SK-N-SH (cell line): ENCODE data around the gene CDHR2. TPM values are rescaled to one million over a fixed set of nuclear protein-coding genes. Genes with fewer than 3 reads are reported as not detected.

Experiments
- CTCF ChIA-PET: fragments of 300-600, 350-600 bp; formaldehyde crosslinking; extraction: SDS; loops from one replicate; lab custom pipeline; 2021; lab: Yijun Ruan, JAX
- POLR2A ChIA-PET: fragments of 350-600 bp; sonication (Branson Sonifier 250); formaldehyde crosslinking; extraction: SDS; loops from one replicate; lab custom pipeline; 2020; ENCODE audit warnings: antibody characterized with exemption, inconsistent platforms; lab: Yijun Ruan, JAX
- DNase-seq: peaks from one replicate; pipeline ENCODE4 v3.0.0; 2012
- H2AFZ ChIP-seq: fragments of 200-600 bp; sonication (generic); 2 replicates; pipeline ENCODE4 v1.8.1; 2016; ENCODE audit warnings: antibody characterized with exemption, mild to moderate bottlenecking, low read depth
- H3F3A ChIP-seq: fragments of 200-600 bp; sonication (generic); replicated peaks from 2 replicates; pipeline ENCODE3; 2016; ENCODE audit warnings: antibody characterized with exemption, mild to moderate bottlenecking; ENCODE audit not compliant: insufficient read depth
- H3K27ac ChIP-seq, 2 experiments: fragments of 200-500 bp in 1 of 2; fragments of 200-600 bp in 1 of 2; sonication (Bioruptor generic) in 1 of 2; sonication (generic), shearing (Covaris generic) in 1 of 2; 2 replicates each; pipeline versions ENCODE4 v1.5.1 to v1.6.1; 2014 to 2016; ENCODE audit warnings: low read depth in 2 of 2, inconsistent platforms in 1 of 2, low read length in 1 of 2, mild to moderate bottlenecking in 1 of 2, mixed read lengths in 1 of 2
- H3K27me3 ChIP-seq: fragments of 200-600 bp; sonication (generic), shearing (Covaris generic); 2 replicates; pipeline ENCODE4 v1.6.1; 2016; ENCODE audit warnings: mixed run types; ENCODE audit not compliant: insufficient read depth
- H3K36me3 ChIP-seq, 2 experiments: fragments of 200-500 bp in 1 of 2; fragments of 200-600 bp in 1 of 2; sonication (Bioruptor generic) in 1 of 2; sonication (generic) in 1 of 2; replicated peaks in 1 of 2; 2 replicates each; pipeline versions ENCODE3 to v1.5.1; 2014 to 2016; ENCODE audit warnings: low read length in 1 of 2, mild to moderate bottlenecking in 1 of 2; ENCODE audit not compliant: insufficient read depth in 2 of 2, control insufficient read depth in 1 of 2
- H3K4me1 ChIP-seq, 2 experiments: fragments of 200-500 bp in 1 of 2; fragments of 200-600 bp in 1 of 2; sonication (Bioruptor generic) in 1 of 2; sonication (generic), shearing (Covaris generic) in 1 of 2; 2 replicates each; pipeline versions ENCODE4 v1.5.1 to v1.6.1; 2014 to 2016; ENCODE audit warnings: low read depth in 1 of 2, low read length in 1 of 2, mixed run types in 1 of 2; ENCODE audit not compliant: insufficient read depth in 2 of 2, control insufficient read depth in 1 of 2
- H3K4me2 ChIP-seq: fragments of 200-600 bp; sonication (generic), shearing (Covaris generic); 2 replicates; pipeline ENCODE4 v1.6.1; 2017; ENCODE audit warnings: mixed run types
- H3K4me3 ChIP-seq, 2 experiments: fragments of 200-500 bp in 1 of 2; fragments of 200-600 bp in 1 of 2; sonication (Bioruptor generic) in 1 of 2; sonication (generic), shearing (Covaris generic) in 1 of 2; 2 replicates each; pipeline versions ENCODE4 v1.5.1 to v1.8.1; 2014 to 2016; ENCODE audit warnings: low read depth in 2 of 2, inconsistent platforms in 1 of 2, low read length in 1 of 2, mild to moderate bottlenecking in 1 of 2, mixed read lengths in 1 of 2, moderate library complexity in 1 of 2
- H3K79me2 ChIP-seq: fragments of 200-600 bp; sonication (generic); 2 replicates; pipeline ENCODE4 v1.8.1; 2017; ENCODE audit warnings: mild to moderate bottlenecking; ENCODE audit not compliant: insufficient read depth
- H3K9ac ChIP-seq: fragments of 200-600 bp; sonication (generic); 2 replicates; pipeline ENCODE4 v1.6.1; 2017; ENCODE audit warnings: mixed run types
- H3K9me2 ChIP-seq: fragments of 200-600 bp; sonication (generic); 2 replicates; pipeline ENCODE4 v1.6.1; 2017; ENCODE audit warnings: mixed run types
- H3K9me3 ChIP-seq: fragments of 200-600 bp; sonication (generic); 2 replicates; pipeline ENCODE4 v1.6.1; 2017; ENCODE audit warnings: mixed run types, mild to moderate bottlenecking, moderate library complexity
- H4K20me1 ChIP-seq: fragments of 200-600 bp; sonication (generic); 2 replicates; pipeline ENCODE4 v1.6.1; 2017; ENCODE audit warnings: mild to moderate bottlenecking, mixed run types; ENCODE audit not compliant: insufficient read depth
- EZH2phosphoT487 ChIP-seq: fragments of 200-600 bp; sonication (generic); IDR thresholded peaks from 2 replicates; pipeline ENCODE4 v1.6.1; 2017; ENCODE audit warnings: low read depth, mixed run types, mild to moderate bottlenecking, antibody characterized with exemption, moderate library complexity, borderline replicate concordance
- GATA2 ChIP-seq: sonication (generic); formaldehyde crosslinking; IDR thresholded peaks from 2 replicates; pipeline ENCODE4 v1.5.0; 2020; ENCODE audit warnings: mild to moderate bottlenecking, missing genetic modification reagents
- POLR2AphosphoS5 ChIP-seq: IDR thresholded peaks from 2 replicates; pipeline ENCODE4 v1.6.1; 2012; ENCODE audit warnings: low read depth, low read length
- TAF1 ChIP-seq: IDR thresholded peaks from 2 replicates; pipeline ENCODE4 v1.6.1; 2012; ENCODE audit warnings: low read depth, mild to moderate bottlenecking, low read length, moderate library complexity, borderline replicate concordance
- TCF12 ChIP-seq: IDR thresholded peaks from 2 replicates; pipeline ENCODE4 v1.4.0; 2012
- TEAD4 ChIP-seq: IDR thresholded peaks from 2 replicates; pipeline ENCODE4 v1.4.0; 2012; ENCODE audit warnings: mild to moderate bottlenecking, borderline replicate concordance; ENCODE audit not compliant: insufficient read depth
- WGBS: methylation state at CpG from one replicate; pipeline ENCODE4 v1.1.6; 2017; ENCODE audit warnings: low lambda C conversion rate; 5-methylcytosine and 5-hydroxymethylcytosine counted together
- polyA plus RNA-seq, 3 experiments: library from polyadenylated mRNA; depleted of rRNA; stranded (reverse); fragments of >200 nt; gene quantifications; 2 replicates each; pipeline ENCODE4 v1.2.3, GENCODE V29; 2012
- TF ChIP-seq, protein P1 (sequence below): IDR thresholded peaks from 2 replicates; pipeline ENCODE4 v1.4.0; 2012; ENCODE audit warnings: low read depth, borderline replicate concordance
- TF ChIP-seq, protein P2 (sequence below): IDR thresholded peaks from 2 replicates; pipeline ENCODE4; 2012
- TF ChIP-seq, protein P3 (sequence below): fragments of 150-350 bp; IDR thresholded peaks from 2 replicates; pipeline ENCODE4 v1.6.1; 2017; ENCODE audit warnings: antibody characterized with exemption, low read length, low read depth, borderline replicate concordance
- TF ChIP-seq, protein P4 (sequence below): IDR thresholded peaks from 2 replicates; pipeline ENCODE4 v1.4.0; 2012; ENCODE audit warnings: low read depth

Gene CDHR2
- polyA plus RNA-seq, 1 of the 3 experiments (the other 2 are of a cell fraction) = not detected

DNA sequence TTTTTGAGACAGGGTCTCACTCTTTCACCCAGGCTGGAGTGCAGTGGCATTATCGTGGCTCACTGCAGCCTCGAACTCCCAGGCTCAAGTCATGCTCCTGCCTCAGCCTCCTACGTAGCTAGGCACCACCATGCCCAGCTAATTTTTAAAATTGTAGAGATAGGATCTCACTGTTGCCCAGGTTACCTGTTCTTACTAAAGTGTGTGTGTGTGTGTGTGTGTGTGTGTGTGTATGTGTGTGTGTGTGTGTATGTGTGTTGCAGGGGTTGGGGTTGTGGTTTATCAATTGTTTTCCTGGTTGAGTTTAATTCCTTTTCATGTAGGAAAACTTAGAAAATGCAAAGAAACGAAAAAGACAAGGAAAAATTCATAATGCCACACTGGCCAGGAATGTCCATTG, 33.7 kb upstream of the CDHR2 start:
- peaks cover under 1% of the 10 kb centered on the region for H3F3A ChIP-seq
- POLR2A ChIA-PET = no interaction called here
- WGBS = 75% methylated on average over 4 of the region's 4 CpGs

DNA sequence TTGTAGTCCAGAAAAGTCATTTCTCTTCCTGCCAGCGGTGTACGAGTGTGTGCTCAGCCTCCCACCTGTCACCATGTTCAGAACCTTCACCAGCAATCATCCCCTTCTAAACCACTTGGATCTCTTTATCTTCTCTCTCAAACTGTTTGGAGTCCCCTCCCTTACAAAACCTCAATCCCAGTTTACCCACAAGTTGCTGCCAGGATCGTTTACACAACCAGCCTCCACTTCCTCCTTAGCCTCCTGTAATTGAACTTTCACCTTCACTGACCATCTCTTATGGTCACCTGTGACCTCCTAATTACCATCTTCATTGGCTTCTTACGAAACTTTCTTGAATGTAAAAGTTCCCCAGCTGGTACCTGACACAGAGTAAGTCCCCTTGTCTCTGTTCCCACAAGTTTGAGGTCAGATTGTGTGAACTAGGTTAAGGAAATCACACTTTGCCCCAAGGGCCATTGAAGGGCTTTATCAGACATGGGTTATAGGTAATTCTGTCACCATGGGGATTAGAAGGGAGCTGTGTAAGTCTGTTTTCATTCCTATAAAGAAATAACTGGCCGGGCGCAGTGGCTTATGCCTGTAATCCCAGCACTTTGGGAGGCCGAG, 32.0 kb upstream of the CDHR2 start:
- H3K9me2 ChIP-seq = no peaks in the 10 kb centered on the region
- H3K4me1 ChIP-seq = no peaks in the 10 kb centered on the region
- WGBS = 74% methylated on average over 7 of the region's 7 CpGs
- no peak for TF ChIP-seq GATA2
- TF ChIP-seq, all 33 proteins: peak for 0
- Histone ChIP-seq H3F3A (no peaks in the 10 kb centered on the region), H3K4me3 (no peak overlapping the region), H3K4me2 (no peak overlapping the region), H3K27me3 (no peaks in the 10 kb centered on the region), H3K9me3 (no peaks in the 10 kb centered on the region), H3K36me3 (no peaks in the 10 kb centered on the region), H3K79me2 (no peaks in the 10 kb centered on the region), H3K9ac (no peak overlapping the region), H2AFZ (no peak overlapping the region), H4K20me1 (no peaks in the 10 kb centered on the region), H3K27ac (no peak overlapping the region)
- POLR2A ChIA-PET = no interaction called here
- no peak for DNase-seq
- CTCF ChIA-PET = no interaction called here

More for the DNA sequence above, 33.7 kb upstream of the CDHR2 start:
- H3K9me3 ChIP-seq = no peaks in the 10 kb centered on the region
- TF ChIP-seq POLR2AphosphoS5 = no peak
- TF ChIP-seq, protein P1, sequence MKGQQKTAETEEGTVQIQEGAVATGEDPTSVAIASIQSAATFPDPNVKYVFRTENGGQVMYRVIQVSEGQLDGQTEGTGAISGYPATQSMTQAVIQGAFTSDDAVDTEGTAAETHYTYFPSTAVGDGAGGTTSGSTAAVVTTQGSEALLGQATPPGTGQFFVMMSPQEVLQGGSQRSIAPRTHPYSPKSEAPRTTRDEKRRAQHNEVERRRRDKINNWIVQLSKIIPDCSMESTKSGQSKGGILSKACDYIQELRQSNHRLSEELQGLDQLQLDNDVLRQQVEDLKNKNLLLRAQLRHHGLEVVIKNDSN = no peak
- no peak for TF ChIP-seq EZH2phosphoT487
- TF ChIP-seq, protein P2, sequence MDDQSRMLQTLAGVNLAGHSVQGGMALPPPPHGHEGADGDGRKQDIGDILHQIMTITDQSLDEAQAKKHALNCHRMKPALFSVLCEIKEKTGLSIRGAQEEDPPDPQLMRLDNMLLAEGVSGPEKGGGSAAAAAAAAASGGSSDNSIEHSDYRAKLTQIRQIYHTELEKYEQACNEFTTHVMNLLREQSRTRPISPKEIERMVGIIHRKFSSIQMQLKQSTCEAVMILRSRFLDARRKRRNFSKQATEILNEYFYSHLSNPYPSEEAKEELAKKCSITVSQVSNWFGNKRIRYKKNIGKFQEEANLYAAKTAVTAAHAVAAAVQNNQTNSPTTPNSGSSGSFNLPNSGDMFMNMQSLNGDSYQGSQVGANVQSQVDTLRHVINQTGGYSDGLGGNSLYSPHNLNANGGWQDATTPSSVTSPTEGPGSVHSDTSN = no peak
- TF ChIP-seq, protein P3, sequence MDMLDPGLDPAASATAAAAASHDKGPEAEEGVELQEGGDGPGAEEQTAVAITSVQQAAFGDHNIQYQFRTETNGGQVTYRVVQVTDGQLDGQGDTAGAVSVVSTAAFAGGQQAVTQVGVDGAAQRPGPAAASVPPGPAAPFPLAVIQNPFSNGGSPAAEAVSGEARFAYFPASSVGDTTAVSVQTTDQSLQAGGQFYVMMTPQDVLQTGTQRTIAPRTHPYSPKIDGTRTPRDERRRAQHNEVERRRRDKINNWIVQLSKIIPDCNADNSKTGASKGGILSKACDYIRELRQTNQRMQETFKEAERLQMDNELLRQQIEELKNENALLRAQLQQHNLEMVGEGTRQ = no peak
- TF ChIP-seq TEAD4 = no peak
- TF ChIP-seq TAF1 = no peak
- TF ChIP-seq, protein P4, sequence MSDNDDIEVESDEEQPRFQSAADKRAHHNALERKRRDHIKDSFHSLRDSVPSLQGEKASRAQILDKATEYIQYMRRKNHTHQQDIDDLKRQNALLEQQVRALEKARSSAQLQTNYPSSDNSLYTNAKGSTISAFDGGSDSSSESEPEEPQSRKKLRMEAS = no peak
- no peak for TF ChIP-seq TCF12
- no peaks in the 10 kb centered on the region for H4K20me1 ChIP-seq
- H2AFZ ChIP-seq = no peak overlapping the region
- no peak overlapping the region for H3K27ac ChIP-seq
- DNase-seq = no peak
- CTCF ChIA-PET = no interaction called here
- no peak overlapping the region for H3K4me3 ChIP-seq
- no peak overlapping the region for H3K4me2 ChIP-seq
- H3K27me3 ChIP-seq = no peaks in the 10 kb centered on the region
- no peak overlapping the region for H3K9ac ChIP-seq
- no peaks in the 10 kb centered on the region for H3K36me3 ChIP-seq
- no peaks in the 10 kb centered on the region for H3K9me2 ChIP-seq
- no peaks in the 10 kb centered on the region for H3K79me2 ChIP-seq
- H3K4me1 ChIP-seq = no peaks in the 10 kb centered on the region
